GM19463 (cell line): ENCODE results near the gene SERPINE1.
A peak's percentile ranks its signal among the peaks of the same experiment; 100 is the strongest.
"Not testable (repeated sequence)": the region's sequence is repeated elsewhere in the genome, so short reads cannot be mapped to it uniquely, and the experiment has no call there.

Experiments
- ATAC-seq: cut with Tn5 transposase; IDR thresholded peaks from one replicate; pipeline ENCODE4 v1.9.1; 2021; ENCODE audit warnings: mild to moderate bottlenecking, moderate library complexity; ENCODE audit not compliant: unreplicated experiment

Gene SERPINE1

GRCh38 chr7:101126651-101127459 lies at the start of gene SERPINE1:
TSS of gene SERPINE1 (plus strand) at chr7:101127104. CDS start at chr7:101128394, 1,290 bp downstream.
- peak; percentile 61 for ATAC-seq

DNA sequence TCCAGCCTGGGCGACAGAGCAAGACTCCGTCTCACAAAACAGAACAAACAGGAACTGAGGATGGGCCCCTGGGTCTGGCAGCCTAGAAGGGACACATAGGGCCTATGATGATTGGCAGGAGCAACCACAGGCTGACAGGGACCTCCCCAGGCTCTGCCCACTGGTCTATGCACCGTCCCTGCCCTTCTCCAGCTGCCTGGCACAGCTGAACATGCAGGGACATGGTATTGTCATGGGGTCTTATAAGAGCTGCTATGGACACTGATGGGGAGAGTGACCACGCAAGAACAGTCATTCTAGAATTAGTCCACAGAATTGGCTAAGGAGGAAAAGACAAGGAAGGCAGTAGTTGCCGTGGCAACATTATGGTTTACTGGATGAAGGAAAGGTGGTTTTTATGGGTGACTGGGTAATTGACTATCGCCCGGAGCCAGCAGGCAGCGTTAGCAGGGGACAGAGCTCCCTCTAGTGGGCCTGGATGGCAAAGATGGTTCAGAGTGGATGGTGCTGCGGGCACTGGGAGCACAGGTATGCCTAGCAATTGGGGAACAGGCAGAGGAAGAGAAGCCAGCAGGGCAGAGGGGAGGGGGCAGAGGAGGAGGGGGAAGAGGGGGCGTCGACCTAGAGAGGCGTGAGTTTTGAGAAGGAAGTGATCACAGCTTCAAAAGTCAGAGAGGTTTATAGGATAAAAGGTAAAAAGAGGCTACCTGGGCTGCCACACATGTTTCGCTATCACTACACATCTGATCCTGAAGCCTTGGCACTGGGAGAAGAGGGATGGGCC lies 49.4 kb upstream of the SERPINE1 start:
- ATAC-seq, result no peak

- ATAC-seq, result no peak
These were observed 45.5 kb upstream of the SERPINE1 start for GRCh38 chr7:101081432-101081831.

DNA sequence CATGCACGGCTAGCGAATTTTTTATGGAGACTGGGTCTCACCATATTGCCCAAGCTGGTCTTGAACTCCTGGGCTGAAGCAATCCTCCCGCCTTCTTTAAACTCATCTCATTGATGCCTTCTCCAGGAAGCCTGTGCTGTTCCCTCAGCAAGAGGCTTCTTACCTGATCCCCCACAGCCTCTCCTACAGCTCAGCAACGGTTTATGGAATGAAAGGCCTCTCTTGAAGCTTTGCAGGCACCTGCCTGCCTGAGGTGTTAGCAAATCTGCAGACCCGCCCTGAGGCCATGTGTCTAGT lies 42.1 kb upstream of the SERPINE1 start:
- ATAC-seq, result no peak

GRCh38 chr7:101085162-101085964 lies 41.5 kb upstream of the SERPINE1 start, which contains the start of gene TRIM56:
TSS of gene TRIM56 (plus strand) at chr7:101085481. CDS start at chr7:101087313, 1,832 bp downstream.
- peak; percentile 89 for ATAC-seq

DNA sequence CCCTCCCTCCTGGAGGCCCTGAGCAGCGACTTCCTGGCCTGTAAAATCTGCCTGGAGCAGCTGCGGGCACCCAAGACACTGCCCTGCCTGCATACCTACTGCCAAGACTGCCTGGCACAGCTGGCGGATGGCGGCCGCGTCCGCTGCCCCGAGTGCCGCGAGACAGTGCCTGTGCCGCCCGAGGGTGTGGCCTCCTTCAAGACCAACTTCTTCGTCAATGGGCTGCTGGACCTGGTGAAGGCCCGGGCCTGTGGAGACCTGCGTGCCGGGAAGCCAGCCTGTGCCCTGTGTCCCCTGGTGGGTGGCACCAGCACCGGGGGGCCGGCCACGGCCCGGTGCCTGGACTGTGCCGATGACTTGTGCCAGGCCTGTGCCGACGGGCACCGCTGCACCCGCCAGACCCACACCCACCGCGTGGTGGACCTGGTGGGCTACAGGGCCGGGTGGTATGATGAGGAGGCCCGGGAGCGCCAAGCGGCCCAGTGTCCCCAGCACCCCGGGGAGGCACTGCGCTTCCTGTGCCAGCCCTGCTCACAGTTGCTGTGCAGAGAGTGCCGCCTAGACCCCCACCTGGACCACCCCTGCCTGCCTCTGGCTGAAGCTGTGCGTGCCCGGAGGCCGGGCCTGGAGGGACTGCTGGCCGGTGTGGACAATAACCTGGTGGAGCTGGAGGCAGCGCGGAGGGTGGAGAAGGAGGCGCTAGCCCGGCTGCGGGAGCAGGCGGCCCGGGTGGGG lies 39.4 kb upstream of the SERPINE1 start:
- ATAC-seq, result no peak

- no peak for ATAC-seq
These were observed 38.9 kb upstream of the SERPINE1 start for GRCh38 chr7:101088069-101088425.

DNA sequence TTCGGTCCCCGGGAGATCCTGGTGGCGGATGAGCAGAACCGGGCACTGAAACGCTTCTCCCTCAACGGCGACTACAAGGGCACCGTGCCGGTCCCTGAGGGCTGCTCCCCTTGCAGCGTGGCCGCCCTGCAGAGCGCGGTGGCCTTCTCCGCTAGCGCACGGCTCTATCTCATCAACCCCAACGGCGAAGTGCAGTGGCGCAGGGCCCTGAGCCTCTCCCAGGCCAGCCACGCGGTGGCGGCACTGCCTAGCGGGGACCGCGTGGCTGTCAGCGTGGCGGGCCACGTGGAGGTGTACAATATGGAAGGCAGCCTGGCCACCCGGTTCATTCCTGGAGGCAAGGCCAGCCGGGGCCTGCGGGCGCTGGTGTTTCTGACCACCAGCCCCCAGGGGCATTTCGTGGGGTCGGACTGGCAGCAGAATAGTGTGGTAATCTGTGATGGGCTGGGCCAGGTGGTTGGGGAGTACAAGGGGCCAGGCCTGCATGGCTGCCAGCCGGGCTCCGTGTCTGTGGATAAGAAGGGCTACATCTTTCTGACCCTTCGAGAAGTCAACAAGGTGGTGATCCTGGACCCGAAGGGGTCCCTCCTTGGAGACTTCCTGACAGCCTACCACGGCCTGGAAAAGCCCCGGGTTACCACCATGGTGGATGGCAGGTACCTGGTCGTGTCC lies 37.9 kb upstream of the SERPINE1 start:
- ATAC-seq, result no peak

DNA sequence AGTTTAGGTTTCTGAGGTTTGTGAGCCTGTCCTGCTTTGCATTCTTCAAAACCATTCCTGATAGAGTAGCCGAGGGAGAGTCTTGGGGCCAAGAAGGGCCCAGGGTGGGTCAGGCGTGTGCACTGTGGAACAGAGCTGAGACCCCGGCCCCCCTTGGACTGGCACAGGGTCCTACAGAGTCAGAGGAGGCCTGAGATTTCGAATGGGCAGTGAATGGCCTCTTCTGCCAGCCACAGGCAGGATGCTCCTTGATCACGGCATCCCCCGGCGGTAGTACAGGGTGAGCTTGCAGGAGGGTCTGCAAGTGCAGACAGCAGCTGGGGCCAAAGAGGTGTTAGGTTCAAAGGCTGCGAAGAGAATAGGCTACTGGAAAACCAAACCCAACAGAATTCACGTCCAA lies 37.0 kb upstream of the SERPINE1 start:
- no peak for ATAC-seq

DNA sequence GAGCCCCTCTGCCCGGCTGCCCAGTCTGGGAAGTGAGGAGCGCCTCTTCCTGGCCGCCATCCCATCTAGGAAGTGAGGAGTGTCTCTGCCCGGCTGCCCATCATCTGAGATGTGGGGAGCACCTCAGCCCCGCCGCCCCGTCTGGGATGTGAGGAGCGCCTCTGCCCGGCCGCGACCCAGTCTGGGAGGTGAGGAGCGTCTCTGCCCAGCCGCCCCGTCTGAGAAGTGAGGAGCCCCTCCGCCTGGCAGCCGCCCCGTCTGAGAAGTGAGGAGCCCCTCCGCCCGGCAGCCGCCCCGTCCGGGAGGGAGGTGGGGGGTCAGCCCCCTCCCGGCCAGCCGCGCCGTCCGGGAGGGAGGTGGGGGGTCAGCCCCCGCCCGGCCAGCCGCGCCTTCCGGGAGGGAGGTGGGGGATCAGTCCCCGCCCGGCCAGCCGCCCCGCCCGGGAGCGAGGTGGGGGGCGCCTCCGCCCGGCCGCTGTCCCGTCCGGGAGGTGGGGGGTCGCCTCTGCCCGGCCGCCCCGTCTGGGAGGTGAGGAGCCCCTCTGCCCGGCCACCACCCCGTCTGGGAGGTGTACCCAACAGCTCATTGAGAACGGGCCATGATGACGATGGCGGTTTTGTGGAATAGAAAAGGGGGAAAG lies 34.5 kb upstream of the SERPINE1 start:
- ATAC-seq, result not testable (repeated sequence)

DNA sequence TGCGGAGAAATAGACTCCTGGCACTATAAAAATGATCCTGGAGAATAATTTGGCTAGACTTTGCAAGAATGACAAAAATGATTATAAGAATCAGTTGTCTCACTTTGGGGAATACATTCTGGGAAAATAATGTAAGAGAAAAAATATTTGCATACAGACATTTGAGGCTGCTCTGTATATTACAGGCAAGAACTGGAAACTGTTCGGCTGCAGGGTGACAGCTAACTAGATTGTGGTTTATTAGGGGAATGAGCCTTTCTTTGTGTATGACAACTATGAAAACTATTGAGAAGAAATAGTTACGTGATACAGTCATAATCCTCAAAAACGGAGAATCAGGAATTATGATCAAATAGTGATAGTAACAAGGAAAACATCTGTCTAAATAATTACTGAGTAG lies 33.0 kb upstream of the SERPINE1 start:
- no peak for ATAC-seq

- no peak for ATAC-seq
These were observed 32.5 kb upstream of the SERPINE1 start for GRCh38 chr7:101094376-101094775.

GRCh38 chr7:101094791-101095375 lies 32.0 kb upstream of the SERPINE1 start:
- no peak for ATAC-seq

DNA sequence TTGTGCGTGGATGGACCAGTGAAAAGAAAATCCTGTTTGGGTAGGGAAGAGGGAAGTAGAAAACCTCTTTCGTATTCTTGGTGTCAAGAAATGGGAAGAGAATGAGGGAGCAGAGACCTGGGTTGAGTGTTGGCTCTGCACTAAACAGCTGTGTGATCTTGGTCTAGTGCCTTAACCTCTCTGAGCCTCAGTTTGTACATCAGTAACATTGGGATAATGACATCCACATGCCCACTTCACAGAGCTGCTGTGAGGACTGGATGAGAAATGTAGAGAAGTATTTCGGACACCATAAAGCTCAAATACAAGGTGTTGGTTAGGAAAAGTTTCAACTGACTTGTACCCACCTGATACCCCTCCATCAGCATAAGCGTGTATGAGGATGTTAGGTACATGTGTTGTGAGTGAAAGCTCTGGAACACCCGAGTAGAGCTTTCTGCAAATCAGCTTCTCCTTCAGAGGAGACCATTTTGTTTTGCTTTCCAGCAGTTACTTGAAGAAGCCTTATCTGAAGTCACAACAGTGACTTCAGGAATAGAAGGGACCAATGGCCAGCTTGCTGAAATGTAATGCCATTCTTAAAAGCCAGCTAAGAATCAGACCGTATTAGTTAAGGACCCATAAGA lies 30.5 kb upstream of the SERPINE1 start:
- no peak for ATAC-seq

GRCh38 chr7:101096957-101097347 lies 30.0 kb upstream of the SERPINE1 start:
- ATAC-seq, result no peak

- ATAC-seq, result no peak
These were observed 29.3 kb upstream of the SERPINE1 start for GRCh38 chr7:101097561-101097960.

DNA sequence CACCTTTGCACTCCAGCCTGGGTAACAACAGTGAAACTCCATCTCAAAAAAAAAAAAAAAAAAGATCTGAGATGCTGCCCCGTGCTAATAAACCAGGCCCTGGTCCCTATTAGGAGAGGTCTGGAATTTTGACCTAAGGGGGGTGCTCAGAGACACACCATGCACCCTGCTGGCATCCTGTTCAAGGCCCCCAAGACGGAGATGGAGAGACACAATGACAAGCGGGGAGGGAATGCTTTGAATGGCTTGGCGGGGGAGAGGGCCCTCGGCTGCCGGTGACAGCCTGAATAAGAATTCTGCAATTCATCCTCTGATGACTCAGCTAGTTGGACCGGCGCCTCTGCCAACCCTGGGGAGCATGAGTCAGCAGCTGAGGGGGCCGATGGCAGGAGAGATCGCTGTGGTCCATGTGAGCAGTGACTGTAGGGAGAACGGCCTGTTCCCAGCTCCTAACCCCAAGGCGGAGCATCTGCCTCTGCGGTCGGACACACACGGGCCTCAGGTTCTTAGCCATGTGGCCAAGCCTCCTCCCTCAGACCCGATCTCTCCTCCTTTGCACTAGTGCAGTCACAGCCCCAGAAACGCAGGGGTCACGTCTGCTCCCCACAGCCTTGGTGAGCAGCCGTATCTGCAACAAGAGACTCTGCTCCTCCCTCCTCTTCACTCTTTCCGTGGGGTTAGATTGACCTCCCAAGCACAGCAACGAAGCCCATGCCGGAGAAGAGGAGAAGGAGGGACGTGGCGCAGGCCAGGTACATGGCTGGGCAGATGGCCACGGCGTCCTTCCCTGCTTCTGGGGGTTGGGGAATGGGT lies 26.7 kb upstream of the SERPINE1 start:
- peak; percentile 44 for ATAC-seq
